Inflammatory macrophage treated with lipopolysaccharide for 4 hours (primary cell): ENCODE data around the gene G6PC3.
"Not testable (repeated sequence)": the region's sequence is repeated elsewhere in the genome, so short reads cannot be mapped to it uniquely, and the experiment has no call there.

ENCODE experiments used
- DNase-seq: peaks from one replicate; pipeline ENCODE4 v3.0.0-alpha.2; 2020

Gene G6PC3

GRCh38 chr17:44070455-44071197, at the start of gene G6PC3:
G6PC3 (plus strand) TSS chr17:44070735; CDS start chr17:44070966, 231 bp downstream.
- DNase-seq: peak; percentile 97

DNA sequence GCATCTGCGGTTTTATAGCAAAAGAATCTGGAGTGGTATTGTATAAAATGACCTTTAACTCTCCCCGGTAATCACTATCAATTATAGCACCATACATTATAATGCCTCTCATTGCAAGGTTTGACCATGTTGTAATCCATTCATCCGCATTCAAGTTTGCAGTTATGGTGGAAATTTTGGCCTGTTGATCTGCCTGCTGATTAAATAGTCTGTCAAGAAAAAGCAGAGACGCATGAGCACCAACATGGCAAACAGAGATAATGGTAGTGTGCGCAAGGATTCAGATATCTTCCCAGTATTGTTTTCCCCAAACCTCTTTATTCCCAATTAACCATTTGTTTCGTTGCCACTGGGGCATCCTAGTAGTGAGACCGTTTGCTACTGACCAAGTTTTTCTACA, 49.3 kb upstream of the G6PC3 start:
- not testable (repeated sequence) for DNase-seq

DNA sequence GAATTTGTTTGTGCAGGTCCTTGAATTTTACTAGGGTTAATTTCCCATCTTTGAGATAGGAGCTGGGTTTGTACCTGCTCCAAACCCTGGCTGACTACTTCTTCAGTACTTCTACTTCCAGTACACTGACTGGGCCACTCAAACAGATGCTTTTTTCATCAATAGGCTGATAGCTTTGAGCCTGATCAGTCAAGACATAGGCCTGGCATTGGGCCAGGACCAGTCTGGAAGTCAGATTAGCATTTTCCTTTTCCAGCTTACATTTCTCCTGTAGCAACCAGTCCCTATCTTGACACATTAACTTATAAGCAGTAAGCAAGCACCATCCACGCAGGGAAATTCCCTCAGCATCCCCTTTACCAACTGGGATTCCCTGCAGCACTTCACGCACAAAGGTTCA, 48.3 kb upstream of the G6PC3 start:
- peak; percentile 15 for DNase-seq

GRCh38 chr17:44023545-44024270, 46.8 kb upstream of the G6PC3 start:
- no peak for DNase-seq

- no peak for DNase-seq
Observed at GRCh38 chr17:44024271-44024663, 46.3 kb upstream of the G6PC3 start.

DNA sequence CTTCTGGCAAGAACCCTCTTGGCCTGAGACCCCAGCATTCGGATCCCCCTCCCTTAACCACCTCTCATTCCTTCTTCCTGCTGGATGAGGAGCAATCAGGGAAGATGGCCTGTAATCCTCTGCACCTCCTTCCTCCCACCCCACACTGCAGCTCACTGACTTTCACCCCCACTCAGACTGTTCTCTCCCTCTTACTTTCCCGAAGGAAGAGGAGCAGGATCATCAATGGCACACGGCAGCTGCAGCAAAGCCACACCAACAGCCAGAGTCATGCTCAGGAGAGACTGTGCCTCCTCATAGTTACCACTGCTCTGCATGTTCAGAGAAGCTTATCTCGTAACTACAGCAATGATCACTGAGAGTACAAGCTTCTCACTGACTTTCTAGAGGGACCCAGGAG, 45.7 kb upstream of the G6PC3 start:
- DNase-seq: no peak

GRCh38 chr17:44029736-44030135, 40.8 kb upstream of the G6PC3 start:
- DNase-seq: no peak

DNA sequence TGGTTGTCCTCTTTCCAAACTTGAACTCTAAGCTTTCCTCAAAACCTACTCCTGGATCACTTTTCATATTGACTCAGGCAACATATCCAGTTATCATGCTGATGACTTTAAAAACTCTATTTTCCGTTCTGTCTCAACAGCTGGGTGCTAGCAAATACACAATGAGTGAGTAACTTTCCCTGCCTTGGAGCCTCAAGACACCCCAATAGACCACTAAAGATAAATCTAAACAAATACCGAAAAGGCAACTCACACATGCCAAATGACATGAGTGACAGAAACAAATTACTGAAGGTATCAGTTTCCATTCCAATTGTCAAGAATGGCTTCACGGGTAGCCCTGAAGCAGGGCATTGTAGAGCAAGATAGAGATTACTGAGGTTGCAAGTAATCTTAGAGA, 40.1 kb upstream of the G6PC3 start:
- DNase-seq: no peak

GRCh38 chr17:44033861-44034408, 36.6 kb upstream of the G6PC3 start:
- peak; percentile 40 for DNase-seq

- DNase-seq: not testable (repeated sequence)
Observed at GRCh38 chr17:44034688-44035087, 35.8 kb upstream of the G6PC3 start.

- DNase-seq: no peak
Observed at GRCh38 chr17:44037471-44037870, 33.1 kb upstream of the G6PC3 start.

DNA sequence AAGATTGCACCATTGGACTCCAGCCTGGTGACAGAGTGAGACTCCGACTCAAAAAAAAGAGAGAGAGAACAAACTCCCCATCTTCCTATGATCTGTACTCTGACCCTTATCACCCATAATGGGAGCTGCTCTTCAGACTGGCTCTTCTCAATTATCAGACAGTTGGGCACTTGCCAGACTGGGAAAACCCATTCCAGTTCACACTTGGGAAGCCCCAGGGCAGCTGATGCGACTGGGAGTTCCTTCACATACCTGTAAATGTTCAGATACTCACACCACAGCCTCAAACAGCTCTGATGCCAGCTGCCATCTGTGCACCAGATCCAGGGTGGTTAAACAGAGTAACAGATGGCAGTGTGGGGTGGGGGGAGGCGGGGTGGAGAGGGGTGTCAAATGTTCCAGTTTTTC, 31.9 kb upstream of the G6PC3 start:
- DNase-seq: no peak

DNA sequence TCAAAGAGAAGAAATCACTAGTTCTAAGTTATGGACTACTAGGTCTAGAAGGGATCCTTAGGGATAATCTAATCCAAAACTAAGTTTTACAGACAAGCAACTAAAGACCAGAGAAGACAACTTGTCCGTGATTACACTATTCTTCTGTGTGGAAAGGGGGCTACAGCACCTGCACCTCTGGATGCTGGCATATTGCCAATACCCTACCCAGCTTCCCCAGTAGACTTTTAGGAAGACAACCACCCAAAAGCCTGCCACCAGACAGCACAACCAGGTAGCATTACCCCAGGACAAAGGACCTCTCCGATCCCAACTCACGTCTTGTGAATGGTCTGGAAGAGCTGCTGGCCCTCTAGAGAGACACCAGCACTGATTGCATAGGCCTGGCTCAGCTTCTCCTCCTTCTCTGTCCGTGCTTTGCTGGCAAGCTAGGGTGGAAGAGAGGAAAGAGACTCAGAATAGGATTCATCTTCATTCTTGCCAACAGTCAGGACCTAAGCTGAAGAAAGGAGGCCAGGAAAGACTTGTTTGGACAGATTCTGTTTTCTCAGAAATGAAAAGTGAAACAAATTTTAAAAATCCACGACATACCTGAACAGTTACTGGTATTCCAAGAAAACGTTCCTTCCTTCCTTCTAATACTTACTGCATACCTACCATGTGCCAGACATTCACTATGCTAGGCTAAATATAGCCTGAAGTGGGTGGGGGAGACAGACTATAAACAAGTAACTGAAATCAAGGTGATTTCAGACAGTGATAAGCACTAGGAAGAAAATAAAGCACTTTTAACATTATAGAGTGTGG, 30.5 kb upstream of the G6PC3 start:
- DNase-seq: no peak

DNA sequence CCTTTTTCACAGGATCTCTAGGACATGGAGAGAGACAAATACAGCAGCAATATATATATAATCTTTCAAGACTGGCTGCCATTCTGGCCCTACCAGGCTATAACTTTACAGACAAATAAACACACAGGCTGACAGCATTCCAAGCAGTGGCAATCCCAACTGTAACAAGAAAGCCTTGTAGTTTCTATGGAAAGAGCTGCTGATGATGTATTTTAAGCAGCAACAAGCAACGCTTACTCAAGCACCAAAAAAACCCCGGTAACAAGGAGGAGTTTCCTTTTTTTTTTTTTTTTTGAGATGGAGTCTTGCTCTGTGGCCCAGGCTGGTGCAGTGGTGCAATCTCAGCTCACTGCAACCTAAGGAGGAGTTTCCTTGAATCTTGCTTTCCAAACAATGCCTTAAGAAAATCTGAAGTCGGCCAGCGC, 27.3 kb upstream of the G6PC3 start:
- DNase-seq: peak; percentile 92

DNA sequence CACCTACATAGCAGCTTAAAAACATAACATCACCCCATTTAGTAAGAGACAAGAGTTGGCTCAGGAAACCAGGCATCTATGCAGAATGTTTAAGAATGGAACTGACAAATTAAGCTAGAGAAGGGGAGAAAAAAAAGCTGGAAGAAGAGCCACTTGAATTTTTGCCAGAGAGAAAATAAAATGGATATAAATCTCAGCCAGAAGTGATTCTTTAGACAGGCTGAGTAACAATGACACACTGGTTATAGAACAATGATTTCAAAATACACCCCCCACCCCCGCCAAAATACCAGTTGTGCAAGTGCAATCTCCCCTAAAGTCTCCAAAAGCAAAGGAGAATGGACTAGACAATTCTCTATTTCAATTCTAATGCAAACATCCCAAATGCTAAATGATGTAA, 26.5 kb upstream of the G6PC3 start:
- DNase-seq: peak; percentile 78

- DNase-seq: no peak
Observed at GRCh38 chr17:44045486-44045885, 25.0 kb upstream of the G6PC3 start.

GRCh38 chr17:44046893-44047292, 23.6 kb upstream of the G6PC3 start:
- DNase-seq: peak; percentile 58

DNA sequence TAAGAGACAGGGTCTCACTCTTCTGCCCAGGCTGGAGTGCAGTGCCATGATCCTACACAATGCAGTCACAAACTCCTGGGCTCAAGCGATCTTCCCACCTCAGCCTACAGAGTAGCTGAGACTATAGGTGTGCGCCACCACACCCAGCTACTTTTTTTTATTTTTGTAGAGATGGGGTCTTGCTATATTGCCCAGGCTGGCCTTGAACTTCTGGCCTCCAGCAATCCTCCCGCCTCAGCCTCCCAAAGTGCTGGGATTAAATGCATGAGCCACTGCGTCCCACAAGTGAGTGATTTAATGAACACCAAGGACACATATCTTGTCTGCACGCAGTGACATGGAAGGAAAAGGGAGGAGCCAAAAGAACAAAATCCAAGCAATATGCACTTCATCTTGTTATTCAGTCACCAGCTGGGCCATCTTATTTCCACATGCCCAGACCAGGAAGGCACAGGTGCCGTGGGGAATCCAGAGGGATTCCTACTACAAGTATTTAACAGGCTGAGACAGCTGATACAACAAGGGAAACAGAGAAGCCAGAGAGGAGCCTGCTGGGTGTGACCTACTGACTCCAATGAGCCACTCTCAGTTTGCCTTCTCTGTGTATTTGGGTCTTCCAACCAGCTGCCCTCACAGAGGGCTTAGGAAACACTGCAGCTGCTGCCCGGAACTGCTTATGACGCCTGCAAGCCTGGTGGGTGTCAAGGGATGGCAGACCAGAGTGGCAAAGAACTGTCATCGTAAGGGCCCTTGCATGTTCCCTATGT, 21.1 kb upstream of the G6PC3 start:
- no peak for DNase-seq

DNA sequence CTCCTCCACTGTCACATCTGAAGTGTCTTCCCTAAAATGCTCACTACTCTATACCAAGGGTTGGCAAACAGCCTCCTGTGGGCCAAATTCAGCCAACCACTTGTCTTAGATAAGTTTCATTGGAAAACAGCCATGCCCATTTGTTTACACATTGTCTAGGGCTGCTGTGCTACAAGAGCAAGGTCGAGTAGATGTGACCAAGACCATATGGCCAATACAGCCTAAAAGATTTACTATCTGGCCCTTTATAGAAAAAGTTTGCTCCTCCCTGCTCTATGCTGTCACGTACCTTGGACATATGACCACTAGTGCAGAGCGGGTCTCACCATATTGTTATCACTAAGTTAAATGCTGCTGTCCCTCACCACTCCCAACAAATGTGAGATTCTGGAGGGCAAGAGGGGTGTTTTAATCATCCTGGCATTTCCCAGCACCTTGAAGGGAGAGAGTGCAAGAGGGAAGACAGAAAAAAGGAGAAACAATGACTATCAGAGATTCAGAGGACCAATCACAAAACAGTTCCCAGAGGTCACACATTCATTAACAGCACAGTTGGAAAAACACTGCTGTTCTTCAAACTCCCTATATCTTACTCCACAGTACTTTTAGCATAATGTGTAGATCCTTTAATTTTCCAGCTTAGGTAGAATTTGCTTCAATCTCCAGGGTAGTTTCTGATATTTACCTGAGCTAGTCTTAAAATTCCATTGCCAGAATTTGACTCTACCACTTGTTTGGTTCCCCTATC, 17.2 kb upstream of the G6PC3 start:
- no peak for DNase-seq

GRCh38 chr17:44059101-44059892, 11.2 kb upstream of the G6PC3 start:
- no peak for DNase-seq

DNA sequence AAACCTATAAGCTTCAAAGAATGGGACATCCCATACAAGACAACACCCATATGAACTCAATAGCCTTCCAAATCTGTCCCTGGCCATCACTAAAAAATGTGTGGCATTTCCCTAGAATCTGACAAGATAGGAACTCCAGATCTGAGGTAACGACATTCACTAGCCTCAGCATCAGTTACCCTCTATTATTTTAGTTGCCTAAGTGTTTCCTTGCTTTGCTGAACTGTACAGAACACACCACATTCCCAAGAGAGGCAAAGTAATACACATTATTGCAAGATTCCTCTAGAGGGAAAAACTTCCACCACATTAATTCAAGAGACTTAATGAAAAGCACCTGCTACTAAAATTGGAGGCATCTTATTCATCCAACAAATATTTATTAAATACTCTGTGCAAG, 9.1 kb upstream of the G6PC3 start:
- no peak for DNase-seq
